Measurements from ENCODE around the gene UNC5C. TPM values are rescaled to one million over a fixed set of nuclear protein-coding genes. Genes with fewer than 3 reads are reported as not detected.

Gene UNC5C
- total RNA-seq, 1 donor from 2014 or later = 12.0 TPM

- H3K27ac ChIP-seq = no peak overlapping the region
- no peak for TF ChIP-seq POLR2A (IDR thresholded peaks at IDR 0.05)
- TF ChIP-seq POLR2AphosphoS5 (IDR thresholded peaks at IDR 0.05; ENCODE audit: insufficient read depth in 1 of 2, low read depth in 1 of 2) = no peak
- TF ChIP-seq CTCF (IDR thresholded peaks at IDR 0.05) = no peak
- H3K27me3 ChIP-seq = no peaks in the 10 kb centered on the region
- H3K4me3 ChIP-seq = no peak overlapping the region
- H3K36me3 ChIP-seq = no peaks in the 10 kb centered on the region
- no peak for DNase-seq (ENCODE audit: extremely low spot score in 2 of 2)
- intact Hi-C loops (cut with DNase I) = no loop called here
- H3K4me1 ChIP-seq = no peaks in the 10 kb centered on the region
- no peaks in the 10 kb centered on the region for H3K9me3 ChIP-seq
These were observed 137.2 kb downstream of the UNC5C start for GRCh38 chr4:95411371-95412088.

- Histone ChIP-seq H3K4me1 (no peaks in the 10 kb centered on the region), H3K4me3 (no peak overlapping the region), H3K27me3 (no peaks in the 10 kb centered on the region), H3K9me3 (no peaks in the 10 kb centered on the region), H3K27ac (no peak overlapping the region), H3K36me3 (no peaks in the 10 kb centered on the region)
- no peak for DNase-seq (ENCODE audit: extremely low spot score in 2 of 2)
- intact Hi-C loops (cut with DNase I) = no loop called here
- TF ChIP-seq POLR2A (IDR thresholded peaks at IDR 0.05) = no peak
- no peak for TF ChIP-seq POLR2AphosphoS5 (IDR thresholded peaks at IDR 0.05; ENCODE audit: insufficient read depth in 1 of 2, low read depth in 1 of 2)
- no peak for TF ChIP-seq CTCF (IDR thresholded peaks at IDR 0.05)
These were observed 138.3 kb downstream of the UNC5C start for GRCh38 chr4:95410387-95410977.

DNA sequence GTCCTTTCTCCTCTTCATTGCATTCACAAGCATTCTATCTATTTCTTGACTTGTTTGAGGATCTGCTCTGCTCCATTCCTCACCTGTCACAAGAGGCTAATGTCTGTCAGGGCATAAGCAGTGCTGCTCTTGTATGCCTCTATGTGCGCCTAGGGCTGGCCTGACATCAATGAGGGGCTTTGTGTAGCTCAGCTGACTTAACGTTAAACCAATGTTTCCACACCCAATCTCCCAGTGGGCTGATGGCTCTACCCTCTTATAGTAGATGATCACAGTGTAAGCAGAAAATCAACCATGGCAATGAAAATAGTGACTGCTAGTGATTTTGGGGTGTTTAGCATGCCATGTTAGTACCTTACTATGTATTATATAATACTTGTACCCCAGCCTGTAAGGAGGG is 139.0 kb downstream of the UNC5C start:
- Histone ChIP-seq H3K4me1 (no peaks in the 10 kb centered on the region), H3K27ac (no peak overlapping the region), H3K36me3 (no peaks in the 10 kb centered on the region), H3K4me3 (no peak overlapping the region), H3K27me3 (no peaks in the 10 kb centered on the region), H3K9me3 (no peaks in the 10 kb centered on the region)
- no peak for DNase-seq (ENCODE audit: extremely low spot score in 2 of 2)
- TF ChIP-seq CTCF (IDR thresholded peaks at IDR 0.05) (no peak), POLR2AphosphoS5 (IDR thresholded peaks at IDR 0.05; ENCODE audit: insufficient read depth in 1 of 2, low read depth in 1 of 2) (no peak), POLR2A (IDR thresholded peaks at IDR 0.05) (no peak)
- intact Hi-C loops (cut with DNase I) = no loop called here

DNA sequence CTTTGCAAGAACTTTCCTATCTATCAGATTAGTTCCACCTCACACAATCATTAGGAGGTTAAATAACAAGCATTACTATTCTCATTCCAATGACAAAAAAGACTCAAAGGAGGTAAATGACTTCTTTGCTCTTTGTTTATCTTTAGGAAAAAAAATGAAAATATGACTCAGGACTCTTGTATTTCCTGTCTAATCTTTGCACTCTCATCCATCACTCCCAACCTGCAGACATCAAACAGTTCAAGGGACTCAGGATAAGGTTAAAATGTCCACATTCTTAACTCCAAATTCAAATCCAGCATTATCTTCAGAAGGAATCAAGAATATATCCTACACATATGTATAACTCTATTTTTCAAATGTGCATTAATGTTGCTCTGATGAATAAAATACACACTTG is 139.6 kb downstream of the UNC5C start:
- Histone ChIP-seq H3K27me3 (no peaks in the 10 kb centered on the region), H3K4me1 (no peaks in the 10 kb centered on the region), H3K27ac (no peak overlapping the region), H3K9me3 (no peaks in the 10 kb centered on the region), H3K36me3 (no peaks in the 10 kb centered on the region), H3K4me3 (no peak overlapping the region)
- intact Hi-C loops (cut with DNase I) = no loop called here
- TF ChIP-seq CTCF (IDR thresholded peaks at IDR 0.05) = no peak
- TF ChIP-seq POLR2AphosphoS5 (IDR thresholded peaks at IDR 0.05; ENCODE audit: insufficient read depth in 1 of 2, low read depth in 1 of 2) = no peak
- no peak for TF ChIP-seq POLR2A (IDR thresholded peaks at IDR 0.05)
- no peak for DNase-seq (ENCODE audit: extremely low spot score in 2 of 2)

DNA sequence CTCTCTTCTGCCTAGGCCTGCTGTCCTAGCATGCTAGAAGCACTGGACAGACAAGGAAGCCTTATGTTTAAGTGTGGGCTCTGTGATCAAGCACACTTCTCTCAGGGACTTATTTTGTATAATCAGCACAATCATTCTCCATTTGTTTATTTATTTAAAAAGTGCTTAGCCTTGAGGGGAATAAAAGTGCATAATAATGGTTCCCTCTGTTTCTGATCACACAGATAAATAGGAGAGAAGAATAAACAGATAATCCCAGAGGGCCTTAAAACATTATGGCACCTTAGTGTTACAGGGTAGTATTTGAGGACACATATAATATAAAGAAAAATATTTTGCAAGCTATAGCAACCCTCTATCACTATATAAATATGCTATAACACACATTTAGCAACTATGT is 146.5 kb downstream of the UNC5C start:
- Histone ChIP-seq H3K4me1 (no peaks in the 10 kb centered on the region), H3K27me3 (no peaks in the 10 kb centered on the region), H3K4me3 (no peak overlapping the region), H3K9me3 (no peaks in the 10 kb centered on the region), H3K36me3 (no peaks in the 10 kb centered on the region), H3K27ac (no peak overlapping the region)
- no peak for DNase-seq (ENCODE audit: extremely low spot score in 2 of 2)
- intact Hi-C loops (cut with DNase I) = no loop called here
- TF ChIP-seq CTCF (IDR thresholded peaks at IDR 0.05) = no peak
- no peak for TF ChIP-seq POLR2AphosphoS5 (IDR thresholded peaks at IDR 0.05; ENCODE audit: insufficient read depth in 1 of 2, low read depth in 1 of 2)
- no peak for TF ChIP-seq POLR2A (IDR thresholded peaks at IDR 0.05)

All from vagina (tissue), 2 donors.